KMS-11 (cell line): ENCODE data around the gene SLC2A11.

Source experiments
- H2AFZ ChIP-seq: fragments of 200-600 bp; sonication (generic); 2 replicates; pipeline ENCODE4 v1.6.1; 2016; ENCODE audit warnings: antibody characterized with exemption, mixed run types, low read depth
- H3K27ac ChIP-seq: fragments of 200-600 bp; sonication (generic); 2 replicates; pipeline ENCODE4 v1.6.1; 2016; ENCODE audit warnings: mild to moderate bottlenecking, mixed run types
- H3K27me3 ChIP-seq: fragments of 200-600 bp; sonication (generic); 2 replicates; pipeline ENCODE4 v1.6.1; 2017; ENCODE audit warnings: mild to moderate bottlenecking, low read depth, mixed run types, moderate library complexity; ENCODE audit not compliant: insufficient read depth
- H3K36me3 ChIP-seq: fragments of 200-600 bp; sonication (generic); 2 replicates; pipeline ENCODE4 v1.6.1; 2017; ENCODE audit warnings: mild to moderate bottlenecking, mixed run types; ENCODE audit not compliant: insufficient read depth
- H3K4me1 ChIP-seq: fragments of 200-600 bp; sonication (generic); 2 replicates; pipeline ENCODE4 v1.6.1; 2016; ENCODE audit warnings: mild to moderate bottlenecking, low read depth, mixed run types; ENCODE audit not compliant: poor library complexity, severe bottlenecking
- H3K4me2 ChIP-seq: fragments of 200-600 bp; sonication (generic); 2 replicates; pipeline ENCODE4 v1.7.0; 2016; ENCODE audit warnings: mild to moderate bottlenecking, mixed run types
- H3K4me3 ChIP-seq: fragments of 200-600 bp; sonication (generic); IDR thresholded peaks from 2 replicates; pipeline ENCODE4 v1.6.1; 2017; ENCODE audit warnings: low read depth, low read length, mixed read lengths; ENCODE audit not compliant: insufficient read depth
- H3K79me2 ChIP-seq: fragments of 200-600 bp; sonication (generic); 2 replicates; pipeline ENCODE4 v1.6.1; 2016; ENCODE audit warnings: low read depth, mixed run types; ENCODE audit not compliant: insufficient read depth
- H3K9ac ChIP-seq: fragments of 200-600 bp; sonication (generic); 2 replicates; pipeline ENCODE4 v1.6.1; 2016; ENCODE audit warnings: mild to moderate bottlenecking, mixed run types
- H4K20me1 ChIP-seq: fragments of 200-600 bp; sonication (generic); 2 replicates; pipeline ENCODE4 v1.6.1; 2016; ENCODE audit warnings: mild to moderate bottlenecking, mixed run types; ENCODE audit not compliant: insufficient read depth
- TF ChIP-seq, protein P1 (sequence below): fragments of 200-600 bp; sonication (generic); conservative IDR thresholded peaks from 2 replicates; pipeline ENCODE4 v1.6.1; 2017; ENCODE audit warnings: low read depth, mild to moderate bottlenecking, antibody characterized with exemption, low read length, moderate library complexity, mixed read lengths

SLC2A11 gene

DNA sequence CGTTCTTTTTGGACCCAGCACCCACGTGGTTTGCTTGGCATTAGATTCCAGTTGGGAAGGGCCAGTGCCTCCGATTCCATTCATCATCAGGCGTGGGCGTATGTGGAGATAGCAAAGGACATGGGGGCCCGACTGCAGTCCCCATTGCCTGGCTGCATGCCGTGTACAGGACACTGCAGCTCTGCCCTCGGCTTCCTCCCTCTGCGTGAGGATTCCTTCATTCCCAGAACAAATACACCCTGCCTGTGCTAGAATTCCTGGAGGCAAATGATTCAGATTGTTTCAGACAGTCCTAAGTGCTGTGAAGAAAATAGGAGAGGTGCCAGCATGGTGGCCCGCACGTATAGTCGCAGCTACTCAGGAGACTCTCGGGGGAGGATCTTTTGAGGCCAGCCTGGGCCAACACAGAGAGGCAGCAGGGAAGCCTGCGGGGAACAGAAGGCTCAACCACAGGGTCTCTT lies 34.3 kb upstream of the SLC2A11 start:
- Histone ChIP-seq H3K9ac (no peak overlapping the region), H3K4me2 (no peak overlapping the region), H3K27ac (no peak overlapping the region), H3K36me3 (no peaks in the 10 kb centered on the region), H3K27me3 (no peaks in the 10 kb centered on the region), H2AFZ (no peak overlapping the region), H3K4me1 (no peaks in the 10 kb centered on the region), H3K4me3 (no peak overlapping the region), H3K79me2 (no peaks in the 10 kb centered on the region), H4K20me1 (no peaks in the 10 kb centered on the region)
- TF ChIP-seq, protein P1, sequence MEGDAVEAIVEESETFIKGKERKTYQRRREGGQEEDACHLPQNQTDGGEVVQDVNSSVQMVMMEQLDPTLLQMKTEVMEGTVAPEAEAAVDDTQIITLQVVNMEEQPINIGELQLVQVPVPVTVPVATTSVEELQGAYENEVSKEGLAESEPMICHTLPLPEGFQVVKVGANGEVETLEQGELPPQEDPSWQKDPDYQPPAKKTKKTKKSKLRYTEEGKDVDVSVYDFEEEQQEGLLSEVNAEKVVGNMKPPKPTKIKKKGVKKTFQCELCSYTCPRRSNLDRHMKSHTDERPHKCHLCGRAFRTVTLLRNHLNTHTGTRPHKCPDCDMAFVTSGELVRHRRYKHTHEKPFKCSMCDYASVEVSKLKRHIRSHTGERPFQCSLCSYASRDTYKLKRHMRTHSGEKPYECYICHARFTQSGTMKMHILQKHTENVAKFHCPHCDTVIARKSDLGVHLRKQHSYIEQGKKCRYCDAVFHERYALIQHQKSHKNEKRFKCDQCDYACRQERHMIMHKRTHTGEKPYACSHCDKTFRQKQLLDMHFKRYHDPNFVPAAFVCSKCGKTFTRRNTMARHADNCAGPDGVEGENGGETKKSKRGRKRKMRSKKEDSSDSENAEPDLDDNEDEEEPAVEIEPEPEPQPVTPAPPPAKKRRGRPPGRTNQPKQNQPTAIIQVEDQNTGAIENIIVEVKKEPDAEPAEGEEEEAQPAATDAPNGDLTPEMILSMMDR = no peak

GRCh38 chr22:23824476-23825245 lies 33.0 kb upstream of the SLC2A11 start:
- H3K4me1 ChIP-seq = no peaks in the 10 kb centered on the region
- H3K9ac ChIP-seq = no peak overlapping the region
- H3K4me2 ChIP-seq = no peak overlapping the region
- TF ChIP-seq, protein P1 = no peak
- no peaks in the 10 kb centered on the region for H3K36me3 ChIP-seq
- H4K20me1 ChIP-seq = no peaks in the 10 kb centered on the region
- no peak overlapping the region for H2AFZ ChIP-seq
- H3K4me3 ChIP-seq = no peak overlapping the region
- H3K79me2 ChIP-seq = no peaks in the 10 kb centered on the region
- H3K27me3 ChIP-seq = no peaks in the 10 kb centered on the region
- no peak overlapping the region for H3K27ac ChIP-seq

GRCh38 chr22:23825246-23825905 lies 32.3 kb upstream of the SLC2A11 start:
- Histone ChIP-seq H3K4me3 (no peak overlapping the region), H3K4me1 (no peaks in the 10 kb centered on the region), H3K4me2 (no peak overlapping the region), H3K9ac (no peak overlapping the region), H3K27me3 (no peaks in the 10 kb centered on the region), H3K36me3 (no peaks in the 10 kb centered on the region), H3K79me2 (no peaks in the 10 kb centered on the region), H4K20me1 (no peaks in the 10 kb centered on the region), H3K27ac (no peak overlapping the region), H2AFZ (no peak overlapping the region)
- TF ChIP-seq, protein P1 = no peak

DNA sequence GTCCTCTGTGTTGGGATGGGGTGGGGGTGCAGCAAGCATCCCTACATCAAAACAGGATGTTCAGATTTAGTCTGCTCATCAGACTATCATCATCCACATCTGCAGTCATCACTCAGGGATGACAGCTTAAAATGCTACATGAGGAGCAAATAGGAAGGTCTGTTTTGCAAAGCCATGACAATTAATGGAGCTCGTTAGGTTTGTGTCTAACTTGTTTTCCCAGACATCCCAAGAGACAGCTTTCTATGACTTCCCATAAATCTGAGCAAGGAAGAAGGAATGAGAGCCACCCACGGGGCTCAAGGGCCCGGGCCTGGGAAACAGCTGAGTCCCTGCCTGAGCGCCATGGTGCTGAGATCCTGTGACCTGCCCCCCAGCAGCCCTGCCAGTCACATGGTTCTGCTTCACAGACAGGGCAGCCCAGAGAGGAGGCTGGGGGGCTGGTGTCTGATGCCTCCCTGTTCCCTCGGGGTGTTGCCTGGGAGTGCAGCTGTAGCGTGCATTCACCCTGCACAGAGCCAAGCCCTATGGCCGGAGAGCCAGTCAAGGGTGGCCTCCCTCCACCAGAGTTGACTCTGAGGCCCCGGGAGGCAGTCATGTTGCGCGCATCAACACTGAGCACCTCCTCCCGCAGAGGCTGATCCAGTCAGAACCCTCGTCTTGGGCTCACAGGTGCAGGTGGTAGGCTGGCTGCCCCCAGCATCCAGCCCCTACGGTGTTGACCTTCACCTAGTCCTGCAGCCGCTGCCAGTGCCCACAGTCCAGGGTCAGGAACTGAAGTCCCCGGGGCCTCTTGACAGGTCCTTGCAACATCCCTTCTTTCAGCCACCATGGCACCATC lies 30.9 kb upstream of the SLC2A11 start:
- no peaks in the 10 kb centered on the region for H3K27me3 ChIP-seq
- no peak overlapping the region for H3K9ac ChIP-seq
- H3K79me2 ChIP-seq = no peaks in the 10 kb centered on the region
- H2AFZ ChIP-seq = no peak overlapping the region
- no peak overlapping the region for H3K4me3 ChIP-seq
- H3K4me2 ChIP-seq = no peak overlapping the region
- H3K27ac ChIP-seq = no peak overlapping the region
- H4K20me1 ChIP-seq = no peaks in the 10 kb centered on the region
- no peaks in the 10 kb centered on the region for H3K4me1 ChIP-seq
- no peaks in the 10 kb centered on the region for H3K36me3 ChIP-seq
- TF ChIP-seq, protein P1 = no peak
